GM21526 (cell line): Measurements from ENCODE around the gene FNDC8.
"Not testable (repeated sequence)": the region's sequence is repeated elsewhere in the genome, so short reads cannot be mapped to it uniquely, and the experiment has no call there.

Source experiments
- ATAC-seq: cut with Tn5 transposase; IDR thresholded peaks from one replicate; pipeline ENCODE4 v1.9.1; 2021; ENCODE audit warnings: moderate library complexity; ENCODE audit not compliant: unreplicated experiment, low FRiP score

The FNDC8 gene

DNA sequence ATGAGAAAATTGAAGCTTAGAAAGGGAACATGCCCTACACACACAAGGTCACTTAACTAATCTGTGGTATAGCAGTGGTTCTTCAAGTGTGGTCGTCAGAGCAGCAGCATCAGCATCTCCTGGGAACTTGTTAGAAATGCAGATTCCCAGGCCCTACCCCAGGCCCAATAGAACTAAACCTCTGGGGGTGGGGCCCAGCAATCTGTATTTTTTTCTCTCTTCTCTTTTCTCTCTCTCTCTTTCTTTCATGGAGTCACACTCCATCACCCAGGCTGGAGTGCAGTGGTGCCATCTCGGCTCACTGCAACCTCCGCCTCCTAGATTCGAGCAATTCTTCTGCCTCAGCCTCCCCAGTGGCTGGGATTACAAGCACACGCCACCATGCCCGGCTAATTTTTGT, 16.8 kb downstream of the FNDC8 start:
- no peak for ATAC-seq

DNA sequence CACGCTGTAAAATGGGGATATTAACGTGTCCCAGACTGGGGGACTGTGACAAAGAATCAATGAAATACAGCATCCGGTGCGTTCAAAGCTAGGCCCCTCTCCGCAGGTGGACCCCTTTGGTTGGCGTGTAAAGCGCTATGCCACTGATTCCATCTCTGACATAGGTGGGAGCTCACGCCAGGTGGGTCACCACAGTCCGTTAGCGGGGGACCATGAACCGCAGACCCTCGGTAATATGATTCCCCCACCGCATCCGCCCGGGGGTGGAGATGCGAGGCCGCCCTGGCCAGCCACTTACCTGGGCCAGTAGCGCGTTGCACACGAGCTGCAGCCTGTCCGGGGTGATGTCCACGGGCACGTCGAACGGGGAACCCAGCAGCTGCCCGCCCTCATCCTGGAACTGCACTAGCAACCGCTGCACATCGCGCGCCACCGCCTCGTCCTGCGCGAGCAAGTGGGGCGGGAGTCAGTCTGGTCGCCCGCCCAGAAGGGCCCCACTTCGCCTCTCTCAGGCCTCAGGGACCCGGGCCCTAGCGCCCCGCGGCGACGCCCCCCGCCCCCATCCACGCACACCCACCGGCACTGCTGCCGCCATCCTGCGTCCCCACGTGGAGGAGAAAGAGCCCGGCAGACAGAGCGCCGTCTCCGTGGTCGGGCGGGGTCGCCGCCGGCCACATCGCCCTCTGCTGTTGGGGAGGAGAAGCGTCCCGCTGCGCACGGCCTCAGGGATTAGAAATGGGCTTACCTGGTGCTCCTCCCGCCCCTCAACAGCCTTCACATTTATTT, 20.5 kb downstream of the FNDC8 start, which contains the start of gene NLE1:
TSS of gene NLE1 (minus strand) at position 623 of the 786 bp plus-strand sequence. CDS start at position 595, 28 bp downstream.
- no peak for ATAC-seq

GRCh38 chr17:35142467-35142796, 21.0 kb downstream of the FNDC8 start:
- no peak for ATAC-seq

- ATAC-seq = no peak
Observed at GRCh38 chr17:35144840-35145239, 23.4 kb downstream of the FNDC8 start.

- ATAC-seq = no peak
Observed at GRCh38 chr17:35146214-35146833, 24.9 kb downstream of the FNDC8 start.

- ATAC-seq = no peak
Observed at GRCh38 chr17:35147375-35147905, 26.0 kb downstream of the FNDC8 start, which contains the start of gene UNC45B. Gene UNC45B (plus strand): TSS chr17:35147817. CDS start chr17:35148264, 447 bp downstream.

GRCh38 chr17:35148144-35148543, 26.7 kb downstream of the FNDC8 start:
- no peak for ATAC-seq

- ATAC-seq = no peak
Observed at GRCh38 chr17:35149941-35150340, 28.5 kb downstream of the FNDC8 start.

GRCh38 chr17:35151080-35151479, 29.7 kb downstream of the FNDC8 start:
- ATAC-seq = not testable (repeated sequence)

DNA sequence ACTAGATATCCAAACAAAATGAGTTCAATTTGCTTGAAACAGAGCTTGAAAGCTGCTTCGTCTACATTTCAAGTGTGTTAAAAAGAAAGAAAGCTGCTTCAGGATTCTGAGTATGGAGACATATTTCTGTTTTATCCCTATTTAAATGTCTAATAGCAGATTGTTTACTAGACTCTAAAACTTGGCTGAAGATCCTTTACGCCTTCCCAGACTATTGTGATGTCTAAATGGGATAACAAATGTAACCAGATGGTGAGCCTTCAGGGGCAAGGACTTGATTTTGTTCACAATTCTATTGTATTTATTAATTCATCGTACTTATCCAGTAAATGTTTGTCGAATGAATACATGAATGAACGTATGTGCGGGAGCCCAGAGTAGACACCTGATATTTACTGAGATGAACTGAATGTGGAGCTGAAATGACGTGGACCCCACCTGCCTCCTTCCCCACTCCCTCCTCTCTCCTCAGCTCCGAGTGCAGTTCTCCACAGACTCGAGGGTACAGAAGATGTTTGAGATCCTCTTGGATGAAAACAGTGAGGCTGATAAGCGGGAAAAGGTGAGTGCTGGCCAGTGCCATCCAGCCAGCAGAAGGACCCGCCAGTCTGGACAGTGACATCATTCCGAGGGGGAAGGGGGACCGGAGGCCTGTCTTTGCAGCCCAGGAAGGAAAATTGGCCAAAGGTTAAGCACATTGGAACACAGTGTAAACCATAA, 31.2 kb downstream of the FNDC8 start:
- no peak for ATAC-seq

DNA sequence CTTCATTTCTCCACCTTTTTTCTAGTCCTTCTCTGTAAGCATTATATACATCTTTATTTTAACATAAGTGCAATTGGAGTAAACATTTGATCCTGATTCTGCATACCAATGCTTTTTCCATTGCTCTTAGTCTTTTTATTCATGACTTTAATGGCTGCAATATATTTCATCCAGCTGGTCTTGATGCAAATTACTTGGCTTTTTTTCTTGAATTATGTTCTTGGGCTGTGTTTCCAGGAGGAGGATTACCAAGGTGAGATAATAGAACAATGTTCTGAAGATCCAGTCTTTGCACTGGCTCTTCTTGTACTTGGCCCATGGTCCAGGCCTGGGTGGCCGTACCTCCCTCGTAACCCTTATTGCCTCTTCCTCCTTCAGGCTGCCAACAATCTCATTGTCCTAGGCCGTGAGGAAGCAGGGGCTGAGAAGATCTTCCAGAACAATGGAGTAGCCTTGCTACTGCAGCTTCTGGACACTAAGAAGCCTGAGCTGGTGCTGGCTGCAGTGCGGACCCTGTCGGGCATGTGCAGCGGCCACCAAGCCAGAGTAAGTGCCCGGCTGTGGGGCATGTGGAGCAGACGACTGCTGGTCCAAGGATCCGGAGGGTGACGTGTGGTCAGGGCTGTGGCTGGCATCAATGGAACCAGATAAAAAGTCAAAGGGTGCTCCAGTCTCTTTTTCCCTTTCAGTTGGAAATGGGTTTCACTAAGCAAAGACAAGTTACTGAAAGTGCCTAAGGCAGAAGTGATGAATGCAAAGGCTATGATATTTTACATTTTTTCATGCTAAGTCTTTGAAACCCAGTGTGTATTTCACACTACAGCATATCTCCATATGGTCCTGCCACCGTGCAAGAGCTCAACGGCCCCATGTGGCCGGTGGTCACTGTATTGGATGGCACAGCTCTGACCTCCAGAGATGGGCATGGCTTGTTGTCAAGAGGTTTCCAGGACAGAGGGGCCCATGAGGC, 33.1 kb downstream of the FNDC8 start:
- ATAC-seq = no peak

GRCh38 chr17:35155246-35155645, 33.8 kb downstream of the FNDC8 start:
- ATAC-seq = no peak

DNA sequence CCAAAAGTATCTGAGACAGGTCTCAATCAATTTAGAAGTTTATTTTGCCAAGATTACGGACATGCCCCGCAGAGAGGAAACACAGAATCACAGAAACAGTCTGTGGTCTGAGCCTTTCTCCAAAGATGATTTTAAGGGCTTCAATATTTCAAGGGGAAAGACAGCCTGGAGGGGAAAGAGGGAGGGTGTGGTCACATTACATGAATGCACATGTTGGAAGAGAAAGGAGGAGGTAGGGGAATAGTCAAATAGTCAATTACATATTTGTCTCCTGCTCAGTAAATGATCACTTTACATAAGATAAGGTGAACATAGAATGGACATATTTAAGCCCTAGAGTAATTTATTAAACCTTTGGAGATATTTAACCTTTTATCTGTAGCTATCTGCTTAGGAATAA, 38.5 kb downstream of the FNDC8 start:
- ATAC-seq = no peak

DNA sequence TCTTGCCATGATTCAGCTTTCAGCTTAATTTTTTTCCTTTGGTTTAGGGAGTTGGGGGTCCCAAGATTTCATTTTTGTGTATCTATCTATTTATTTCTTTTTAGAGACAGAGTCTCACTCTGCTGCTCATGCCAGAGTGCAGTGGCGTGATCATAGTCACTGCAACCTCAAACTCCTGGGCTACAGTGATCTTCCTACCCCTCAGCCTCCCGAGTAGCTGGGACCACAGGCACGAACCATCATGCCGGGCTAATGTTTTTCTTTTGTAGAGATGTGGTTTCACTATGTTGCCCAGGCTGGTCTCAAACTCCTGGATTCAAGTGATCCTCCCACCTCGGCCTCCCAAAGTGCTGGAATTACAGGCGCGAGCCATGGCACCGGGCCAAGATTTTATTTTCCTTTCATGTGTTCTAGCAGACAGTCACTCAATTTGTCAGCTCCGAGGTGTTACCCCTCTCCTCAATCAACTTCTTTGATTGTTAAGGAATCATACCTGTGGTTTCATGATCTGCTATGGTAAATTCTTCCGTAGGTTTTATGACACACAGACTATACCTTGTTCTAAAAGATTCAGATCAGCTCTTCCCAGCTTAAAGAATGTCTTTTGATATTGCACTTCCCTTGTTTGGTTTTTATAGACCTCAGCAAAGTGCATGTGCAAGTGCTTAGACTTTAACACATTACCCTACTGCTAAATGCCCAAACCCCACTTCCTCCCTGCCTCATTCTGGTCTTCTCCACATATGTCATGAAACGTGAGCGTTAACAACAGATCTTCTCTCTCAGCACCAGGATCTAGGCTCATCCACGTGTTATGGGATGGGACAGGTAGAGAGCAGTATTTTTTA, 39.2 kb downstream of the FNDC8 start:
- no peak for ATAC-seq

DNA sequence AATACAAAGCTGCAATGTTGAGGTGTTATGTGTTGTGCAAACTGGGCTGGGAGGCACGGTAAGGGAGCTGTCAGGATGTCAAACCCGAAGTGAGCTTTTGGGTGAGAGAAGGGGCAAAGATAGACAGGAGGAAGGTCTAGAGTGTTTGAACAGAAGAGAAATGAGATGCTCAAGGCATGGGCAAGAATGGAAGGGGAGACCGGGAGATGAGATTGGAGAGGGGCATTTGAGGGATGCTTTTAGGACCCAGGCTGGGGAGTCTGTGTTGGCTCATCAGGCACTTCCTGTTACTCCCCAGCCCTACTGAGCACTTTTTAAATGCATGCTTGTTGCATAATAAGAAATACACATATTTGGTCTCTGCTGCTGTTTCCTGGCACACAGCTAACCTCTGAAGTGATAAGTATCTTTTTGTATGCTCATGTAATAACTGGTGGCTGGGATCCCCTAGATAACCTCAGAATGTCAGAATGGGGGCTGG, 39.9 kb downstream of the FNDC8 start:
- ATAC-seq = no peak

DNA sequence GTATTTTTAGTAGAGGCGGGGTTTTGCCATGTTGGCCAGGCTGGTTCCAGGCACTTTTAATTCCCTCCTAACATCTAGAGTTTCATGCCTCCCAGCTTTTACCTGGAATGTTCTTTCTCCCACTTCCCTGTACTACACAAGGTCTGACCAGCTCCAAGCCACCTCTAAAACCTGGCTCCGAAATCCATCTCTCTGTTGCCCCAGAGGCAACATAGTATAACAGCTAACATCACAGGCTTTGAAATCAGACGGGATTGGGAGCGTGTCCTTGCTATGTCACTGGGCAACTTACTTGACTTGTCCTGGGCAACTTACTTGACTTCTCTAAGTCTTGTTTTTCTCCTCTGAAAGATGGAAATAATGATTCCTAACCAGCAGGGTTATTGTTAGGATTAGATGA, 41.3 kb downstream of the FNDC8 start:
- no peak for ATAC-seq

GRCh38 chr17:35163886-35164285, 42.5 kb downstream of the FNDC8 start:
- no peak for ATAC-seq

GRCh38 chr17:35164716-35165115, 43.3 kb downstream of the FNDC8 start:
- ATAC-seq = no peak

DNA sequence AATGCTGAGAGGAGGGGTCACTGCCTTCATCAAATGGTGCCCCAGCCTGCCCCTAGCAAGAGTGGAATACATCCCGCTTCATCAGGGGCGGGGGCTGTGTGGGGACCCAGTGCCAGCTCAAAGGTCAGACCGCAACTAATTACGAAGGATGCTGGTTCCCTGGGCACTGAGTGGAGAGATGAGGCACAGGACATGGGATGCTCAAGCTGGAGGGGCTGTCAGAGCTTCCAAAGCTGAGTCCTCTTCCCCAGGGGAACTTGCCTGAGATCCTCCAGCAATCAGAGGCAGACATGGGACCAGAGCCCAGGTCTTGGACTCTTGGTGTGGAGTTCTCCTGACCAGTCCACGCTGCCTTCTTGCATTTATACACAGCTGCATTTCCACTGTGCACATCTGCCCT, 45.1 kb downstream of the FNDC8 start:
- ATAC-seq = no peak
